Stomach (tissue), 9 donors: ENCODE measurements around the gene AQP2. TPM values are rescaled to one million over a fixed set of nuclear protein-coding genes. Genes with fewer than 3 reads are reported as not detected.
"Not testable (repeated sequence)": the region's sequence is repeated elsewhere in the genome, so short reads cannot be mapped to it uniquely, and the experiment has no call there.

ENCODE experiments used
- DNase-seq, 2 donors: peaks; one replicate each; pipeline versions ENCODE4 v3.0.0 to v3.0.0-alpha.2; 2013 to 2019
- H3K27ac ChIP-seq, 5 donors: fragments of 200-600 bp in 4 of 5; sonication (generic) in 4 of 5; one replicate each; pipeline ENCODE4 v1.5.1; 2013 to 2019; ENCODE audit warnings: mild to moderate bottlenecking in 1 of 5, moderate library complexity in 1 of 5
- H3K27me3 ChIP-seq, 3 donors: fragments of 200-600 bp; sonication (generic); one replicate each; pipeline ENCODE4 v1.5.1; 2017 to 2019; ENCODE audit warnings: mixed run types in 1 of 3
- H3K36me3 ChIP-seq, 4 donors: fragments of 200-600 bp; sonication (generic); 1 replicate in 3 of 4; 2 replicates in 1 of 4; pipeline ENCODE4 v1.5.1; 2016 to 2019
- H3K4me1 ChIP-seq, 4 donors: fragments of 200-600 bp; sonication (generic); one replicate each; pipeline ENCODE4 v1.5.1; 2016 to 2019
- H3K4me3 ChIP-seq, 4 donors: fragments of 200-600 bp; sonication (generic) in 3 of 4; one replicate each; pipeline ENCODE4 v1.5.1; 2016 to 2019; ENCODE audit warnings: mild to moderate bottlenecking in 1 of 4
- H3K9me3 ChIP-seq, 4 donors: fragments of 200-600 bp; sonication (generic); one replicate each; pipeline ENCODE4 v1.5.1; 2016 to 2019
- CTCF ChIP-seq, 7 experiments: fragments of 450-650 bp in 4 of 7; fragments of 200-600 bp in 3 of 7; sonication (generic) in 3 of 7; IDR thresholded peaks; one replicate each; pipeline ENCODE4 v1.5.1; 2016 to 2019; ENCODE audit warnings: antibody characterized with exemption in 7 of 7, control low read depth in 2 of 7, mild to moderate bottlenecking in 1 of 7
- EP300 ChIP-seq: sonication (generic); formaldehyde crosslinking; IDR thresholded peaks from one replicate; pipeline ENCODE4 v1.6.1; 2017; ENCODE audit warnings: antibody characterized with exemption
- POLR2A ChIP-seq, 4 donors: fragments of 450-650 bp; IDR thresholded peaks; one replicate each; pipeline ENCODE4 v1.6.1; 2016; ENCODE audit warnings: antibody characterized with exemption in 4 of 4, control low read depth in 2 of 4, mild to moderate bottlenecking in 1 of 4, moderate library complexity in 1 of 4
- POLR2AphosphoS5 ChIP-seq, 3 donors: sonication (generic); formaldehyde crosslinking; IDR thresholded peaks; one replicate each; pipeline ENCODE4 v1.6.1; 2016; ENCODE audit warnings: antibody characterized with exemption in 3 of 3
- WGBS, 5 donors: extraction: QIAGEN DNeasy Blood & Tissue Kit in 3 of 5; methylation state at CpG; one replicate each; pipeline versions ENCODE4 v1.1.5 to v1.1.7; 2013 to 2018; 5-methylcytosine and 5-hydroxymethylcytosine counted together
- intact Hi-C: fragments of 100-400 bp; cut with DNase I; formaldehyde crosslinking; loops from one replicate; pipeline ENCODE4 v1.15.1; 2023; ENCODE audit warnings: low total_unique reads
- polyA plus RNA-seq, 3 donors: library from polyadenylated mRNA; stranded (reverse); fragments of 200-250 nt; gene quantifications; one replicate each; pipeline ENCODE4 v1.2.3, GENCODE V29; 2013
- total RNA-seq, 5 donors: library from RNA; depleted of rRNA; stranded (reverse); fragments of >200 nt; gene quantifications; one replicate each; pipeline versions ENCODE4 v1.1.0 to v1.2.3, GENCODE V29; 2014 to 2016
- donor health status: healthy with polysubstance abuse.
- donor health status: Bipolar disorder and iron deficiency.
- donor health status: healthy.

AQP2 gene
- total and polyA plus RNA-seq, 8 donors, result 0.92 TPM; not detected in 7

GRCh38 chr12:49982246-49983087 is 31.9 kb downstream of the AQP2 start:
- H3K36me3 ChIP-seq, result no peaks in the 10 kb centered on the region
- intact Hi-C loops, result no loop called here
- H3K4me1 ChIP-seq, result peaks cover 7 to 38% (median 16%) of the 10 kb centered on the region in 4 donors
- H3K27me3 ChIP-seq, result no peaks in the 10 kb centered on the region
- peak overlapping the region in 1 of 5 donors; percentile 4 for H3K27ac ChIP-seq
- WGBS, 5 donors, result 84 to 90% (median 89%) methylated on average over 7 of the region's 7 CpGs
- no peak for DNase-seq
- TF ChIP-seq CTCF (IDR thresholded peaks at IDR 0.05) (no peak), EP300 (no peak), POLR2AphosphoS5 (IDR thresholded peaks at IDR 0.05) (no peak), POLR2A (IDR thresholded peaks at IDR 0.05) (no peak)
- no peaks in the 10 kb centered on the region for H3K9me3 ChIP-seq
- no peak overlapping the region for H3K4me3 ChIP-seq

GRCh38 chr12:49983892-49984291 is 33.4 kb downstream of the AQP2 start:
- peaks cover 7 to 38% (median 21%) of the 10 kb centered on the region in 4 donors for H3K4me1 ChIP-seq
- no peaks in the 10 kb centered on the region for H3K27me3 ChIP-seq
- no peaks in the 10 kb centered on the region for H3K9me3 ChIP-seq
- TF ChIP-seq CTCF (IDR thresholded peaks at IDR 0.05) (no peak), POLR2A (IDR thresholded peaks at IDR 0.05) (no peak), EP300 (no peak), POLR2AphosphoS5 (IDR thresholded peaks at IDR 0.05) (no peak)
- DNase-seq, result peak in 1 of 2 donors; percentile 88
- intact Hi-C loops, result no loop called here
- H3K4me3 ChIP-seq, result no peak overlapping the region
- peaks cover 0 to 5% (median 2%) of the 10 kb centered on the region in 4 donors for H3K36me3 ChIP-seq
- H3K27ac ChIP-seq, result peak overlapping the region in 3 of 5 donors; percentile 3 to 56 (median 26)
- 3 to 11% (median 4%) methylated on average over 8 of the region's 8 CpGs for WGBS, 5 donors

- no peak for DNase-seq
- Histone ChIP-seq H3K9me3 (no peaks in the 10 kb centered on the region), H3K27me3 (no peaks in the 10 kb centered on the region), H3K36me3 (peaks cover 0 to 13% (median 2%) of the 10 kb centered on the region in 4 donors), H3K27ac (peak overlapping the region in 2 of 5 donors; percentile 3 to 56), H3K4me1 (peaks cover 7 to 38% (median 21%) of the 10 kb centered on the region in 4 donors), H3K4me3 (no peak overlapping the region)
- intact Hi-C loops, result no loop called here
- 79 to 89% (median 84%) methylated on average over 9 of the region's 9 CpGs for WGBS, 5 donors
- TF ChIP-seq EP300 (no peak), CTCF (IDR thresholded peaks at IDR 0.05) (no peak), POLR2A (IDR thresholded peaks at IDR 0.05) (no peak), POLR2AphosphoS5 (IDR thresholded peaks at IDR 0.05) (no peak)
These were observed 34.2 kb downstream of the AQP2 start for GRCh38 chr12:49984476-49985359.

- Histone ChIP-seq H3K4me1 (peaks cover 7 to 33% (median 19%) of the 10 kb centered on the region in 4 donors), H3K9me3 (no peaks in the 10 kb centered on the region), H3K27me3 (no peaks in the 10 kb centered on the region), H3K4me3 (no peak overlapping the region), H3K27ac (no peak overlapping the region), H3K36me3 (peaks cover 0 to 25% (median 11%) of the 10 kb centered on the region in 4 donors)
- 82 to 90% (median 88%) methylated on average over 5 of the region's 5 CpGs for WGBS, 5 donors
- TF ChIP-seq EP300, result no peak
- no peak for TF ChIP-seq CTCF (IDR thresholded peaks at IDR 0.05)
- no peak for TF ChIP-seq POLR2AphosphoS5 (IDR thresholded peaks at IDR 0.05)
- TF ChIP-seq POLR2A (IDR thresholded peaks at IDR 0.05), result no peak
- no peak for DNase-seq
- intact Hi-C loops, result no loop called here
These were observed 35.4 kb downstream of the AQP2 start for GRCh38 chr12:49985981-49986380.

GRCh38 chr12:49986476-49986875 is 35.9 kb downstream of the AQP2 start:
- DNase-seq, H3K27me3 ChIP-seq, H3K9me3 ChIP-seq, intact Hi-C loops, H3K27ac ChIP-seq, H3K4me3 ChIP-seq: not testable (repeated sequence)
- H3K4me1 ChIP-seq, result peaks cover 7 to 29% (median 18%) of the 10 kb centered on the region in 4 donors
- 83 to 96% (median 93%) methylated on average over 3 of the region's 3 CpGs for WGBS, 5 donors
- peaks cover under 1 to 26% (median 12%) of the 10 kb centered on the region in 4 donors for H3K36me3 ChIP-seq
